GM19467 (cell line): ENCODE results near the gene ARHGEF7.
A peak's percentile ranks its signal among the peaks of the same experiment; 100 is the strongest.
"Not testable (repeated sequence)": the region's sequence is repeated elsewhere in the genome, so short reads cannot be mapped to it uniquely, and the experiment has no call there.

ENCODE experiments used
- ATAC-seq: cut with Tn5 transposase; IDR thresholded peaks from one replicate; pipeline ENCODE4 v1.9.1; 2021; ENCODE audit warnings: mild to moderate bottlenecking, moderate library complexity; ENCODE audit not compliant: unreplicated experiment

The ARHGEF7 gene

DNA sequence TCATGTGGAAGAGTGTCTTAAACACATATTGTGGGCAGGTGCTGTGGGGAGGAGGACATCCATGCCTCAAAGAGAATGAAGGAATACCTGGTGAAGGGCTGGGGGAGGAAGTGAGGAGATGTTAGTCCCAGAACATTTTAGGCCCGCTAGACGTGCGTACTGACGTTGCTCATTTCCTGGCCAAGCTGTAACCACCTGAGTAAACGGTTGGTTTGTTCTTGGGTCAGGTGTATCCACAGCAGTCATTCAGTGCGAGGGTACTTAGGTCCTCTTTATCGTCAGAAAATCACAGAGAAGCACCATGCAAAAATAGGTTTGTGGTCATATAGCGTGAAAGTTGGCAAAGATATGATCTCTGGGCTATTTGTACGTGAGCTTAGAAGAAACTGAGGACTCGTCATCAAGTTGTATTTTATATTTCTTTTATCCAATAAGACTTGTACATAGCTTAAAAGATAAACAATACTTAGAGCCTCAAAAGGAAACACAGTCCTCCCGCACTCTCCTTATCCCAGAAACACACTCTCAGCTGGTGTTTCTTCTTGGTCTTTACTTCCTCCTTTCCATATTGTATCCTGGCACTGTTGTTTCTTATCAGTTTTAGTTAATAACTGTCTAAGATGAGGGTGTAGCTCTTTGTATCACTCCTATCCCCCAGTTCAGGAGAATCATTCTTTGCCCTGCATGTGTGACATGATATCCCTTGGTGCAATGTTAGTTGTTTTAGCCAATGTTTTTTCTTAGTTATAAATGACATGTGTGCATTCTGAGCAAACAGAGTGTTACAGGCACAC lies 52.0 kb downstream of the ARHGEF7 start:
- no peak for ATAC-seq

DNA sequence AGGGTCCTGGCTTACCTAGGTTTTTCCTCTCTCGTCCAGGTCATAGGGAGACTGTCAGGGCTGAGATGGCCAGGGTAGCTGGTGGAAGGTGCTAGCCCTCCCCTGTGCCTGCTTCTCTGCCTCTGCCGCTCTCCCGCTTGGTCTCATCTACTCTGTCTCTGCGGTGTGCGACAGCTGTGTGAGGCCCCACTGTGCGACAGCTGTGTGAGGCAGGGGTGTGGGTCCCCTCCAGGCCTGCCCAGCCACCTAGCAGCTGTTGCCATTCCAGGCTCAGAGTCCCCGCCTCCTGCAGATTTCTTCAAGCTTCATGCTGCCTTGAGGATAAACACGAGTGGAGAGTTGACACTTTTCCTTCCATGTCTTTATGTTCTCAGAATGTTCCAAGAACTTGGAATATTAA lies 53.0 kb downstream of the ARHGEF7 start:
- no peak for ATAC-seq

DNA sequence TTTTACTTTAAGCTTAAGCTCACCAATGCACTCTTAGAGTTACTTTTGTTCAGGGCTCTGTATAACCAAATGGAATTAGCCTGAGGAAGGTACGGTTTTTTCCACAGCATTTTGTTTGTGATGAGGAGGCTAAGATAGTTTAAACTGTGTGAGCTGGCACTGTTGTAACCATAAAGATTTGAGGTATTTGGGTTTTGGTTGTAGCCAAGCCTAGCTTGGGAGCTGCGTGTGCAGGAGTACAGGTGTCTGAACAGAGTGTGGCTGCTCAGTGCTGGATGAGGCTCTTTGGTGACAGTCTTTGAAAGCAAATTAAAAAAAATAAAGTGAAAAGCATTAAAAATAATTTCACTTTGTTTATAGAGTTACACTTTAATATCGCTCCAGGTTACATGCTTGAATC lies 56.0 kb downstream of the ARHGEF7 start:
- no peak for ATAC-seq

- ATAC-seq, result no peak
Measured at GRCh38 chr13:111171629-111172028, 56.5 kb downstream of the ARHGEF7 start.

- ATAC-seq, result no peak
Measured at GRCh38 chr13:111174377-111175114, 59.4 kb downstream of the ARHGEF7 start.

- no peak for ATAC-seq
Measured at GRCh38 chr13:111175372-111175771, 60.3 kb downstream of the ARHGEF7 start.

DNA sequence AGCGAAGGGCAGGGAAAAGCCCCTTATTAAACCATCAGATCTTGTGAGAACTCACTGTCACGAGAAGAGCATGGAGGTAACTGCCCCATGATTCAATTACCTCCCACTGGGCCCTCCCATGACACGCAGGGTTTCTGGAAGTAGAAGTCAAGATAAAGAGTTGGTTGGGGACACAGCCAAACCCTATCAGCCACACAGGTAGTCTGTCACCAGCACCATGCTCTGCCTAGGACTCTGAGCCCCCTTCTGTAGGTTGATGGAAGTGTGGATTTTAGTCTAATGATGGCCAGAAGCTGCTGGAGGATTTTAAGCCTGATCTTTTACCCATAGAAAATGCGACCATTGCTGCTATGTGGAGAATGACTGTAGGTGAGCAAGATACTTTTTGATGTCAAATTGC lies 60.8 kb downstream of the ARHGEF7 start:
- ATAC-seq, result no peak

- ATAC-seq, result no peak
Measured at GRCh38 chr13:111176421-111176820, 61.3 kb downstream of the ARHGEF7 start.

DNA sequence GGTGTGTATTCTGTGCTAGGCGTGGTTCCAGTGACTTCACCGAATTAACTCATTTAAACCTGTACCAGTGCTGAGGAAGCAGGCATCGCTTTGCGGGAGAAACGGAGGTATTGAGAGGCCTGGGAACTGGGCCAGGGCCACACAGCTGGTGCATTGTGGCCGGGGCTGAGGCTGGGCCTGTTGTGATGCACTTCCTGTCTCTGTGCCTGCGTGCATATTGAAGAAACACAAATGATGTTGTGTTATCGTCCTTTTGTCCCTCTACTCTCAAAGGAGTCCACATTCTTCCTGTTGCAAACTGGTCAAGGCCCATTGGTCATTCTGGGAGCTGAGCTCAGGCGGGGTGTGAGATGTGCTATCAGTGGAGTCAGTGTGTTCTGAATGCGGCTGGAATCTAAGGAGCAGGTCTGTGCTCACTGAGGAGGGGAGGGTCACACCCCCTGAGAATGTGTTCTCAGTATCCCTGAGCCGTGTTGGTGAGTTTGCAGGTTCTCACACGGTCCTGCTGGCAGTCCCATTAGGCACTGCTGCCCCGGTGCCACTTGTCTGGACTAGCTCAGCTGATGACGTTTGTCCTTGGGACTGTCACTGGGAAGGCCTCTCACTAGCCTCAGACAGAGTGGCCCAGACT lies 62.1 kb downstream of the ARHGEF7 start:
- peak; percentile 83 for ATAC-seq

- ATAC-seq, result no peak
Measured at GRCh38 chr13:111177921-111178320, 62.8 kb downstream of the ARHGEF7 start.

DNA sequence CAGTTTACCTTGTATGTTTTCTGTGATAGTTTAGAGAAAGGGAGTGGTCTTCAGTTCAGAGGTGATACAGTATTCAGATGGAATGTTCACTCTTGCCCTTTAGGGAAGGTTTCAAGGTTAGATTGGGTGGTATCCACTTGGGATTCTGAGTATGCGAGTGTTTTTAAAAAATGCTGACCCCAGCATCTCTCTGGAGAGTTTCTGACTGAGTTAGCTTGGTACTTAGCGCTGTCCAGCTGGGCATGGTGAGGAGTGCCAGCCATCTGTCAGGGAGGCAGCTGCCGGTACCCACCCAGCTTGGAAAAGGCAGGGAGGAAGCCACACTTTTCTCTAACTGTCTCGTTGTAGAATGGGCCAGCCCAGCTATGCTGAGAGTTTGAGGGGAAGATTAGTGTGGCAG lies 63.3 kb downstream of the ARHGEF7 start:
- ATAC-seq, result no peak

DNA sequence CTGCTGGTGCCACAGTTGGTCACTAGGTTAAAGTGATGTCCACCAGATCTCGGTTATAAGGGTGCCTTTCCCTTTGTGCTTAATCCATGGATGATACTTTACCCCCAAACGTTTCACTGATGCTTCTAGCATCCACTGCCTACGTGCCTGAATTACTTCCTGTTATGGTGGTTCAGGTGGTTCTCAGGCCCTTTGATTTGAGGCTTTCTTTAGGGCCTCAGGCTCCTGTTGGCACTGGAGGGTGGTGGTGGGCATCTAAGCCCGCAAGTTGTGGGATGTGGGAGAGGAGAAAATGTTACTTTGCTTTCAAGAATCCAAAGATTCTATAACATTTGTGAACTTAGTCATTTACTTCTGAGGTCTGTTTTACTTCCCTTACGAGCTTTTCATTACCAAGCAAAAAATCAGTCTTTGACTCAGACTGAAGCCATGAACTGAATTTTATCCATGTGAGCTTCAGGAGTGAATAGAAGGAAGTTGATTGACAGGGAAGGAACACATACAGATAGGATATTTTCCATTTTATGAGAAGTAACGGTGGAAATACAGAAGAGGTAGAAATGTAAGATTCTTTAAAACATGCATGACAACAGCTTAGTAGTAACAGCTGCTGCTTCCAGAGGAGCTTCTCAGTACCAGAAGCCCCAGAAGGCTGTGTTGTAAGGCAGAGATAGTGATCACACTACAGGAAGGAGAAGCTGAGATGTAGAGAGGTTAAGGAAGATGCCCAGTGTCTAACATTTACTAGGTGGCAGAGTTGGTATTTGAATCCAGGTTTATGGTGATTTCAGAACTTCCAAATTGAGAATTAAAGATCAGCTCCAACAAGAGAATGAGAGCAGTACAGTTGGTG lies 65.0 kb downstream of the ARHGEF7 start:
- no peak for ATAC-seq

DNA sequence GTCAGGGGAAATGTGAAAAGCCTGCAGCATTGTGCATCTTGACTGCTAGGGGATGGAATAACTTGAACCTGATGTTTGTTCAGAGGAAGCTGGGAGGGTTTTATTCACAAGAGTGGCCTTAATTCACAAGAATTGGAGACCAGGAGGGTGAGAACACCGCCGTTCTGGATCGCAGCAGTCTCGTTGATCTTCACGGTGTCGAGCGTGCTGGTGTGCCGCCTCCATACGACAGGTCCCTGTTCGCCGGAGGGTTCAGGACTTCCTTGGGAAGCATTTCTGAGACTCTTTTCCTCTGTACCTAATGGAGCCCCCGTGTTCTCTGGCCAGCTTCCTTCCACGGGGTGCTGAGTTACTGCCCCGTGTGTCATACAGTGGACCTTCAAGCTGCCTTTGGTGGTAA lies 66.9 kb downstream of the ARHGEF7 start:
- ATAC-seq, result no peak

DNA sequence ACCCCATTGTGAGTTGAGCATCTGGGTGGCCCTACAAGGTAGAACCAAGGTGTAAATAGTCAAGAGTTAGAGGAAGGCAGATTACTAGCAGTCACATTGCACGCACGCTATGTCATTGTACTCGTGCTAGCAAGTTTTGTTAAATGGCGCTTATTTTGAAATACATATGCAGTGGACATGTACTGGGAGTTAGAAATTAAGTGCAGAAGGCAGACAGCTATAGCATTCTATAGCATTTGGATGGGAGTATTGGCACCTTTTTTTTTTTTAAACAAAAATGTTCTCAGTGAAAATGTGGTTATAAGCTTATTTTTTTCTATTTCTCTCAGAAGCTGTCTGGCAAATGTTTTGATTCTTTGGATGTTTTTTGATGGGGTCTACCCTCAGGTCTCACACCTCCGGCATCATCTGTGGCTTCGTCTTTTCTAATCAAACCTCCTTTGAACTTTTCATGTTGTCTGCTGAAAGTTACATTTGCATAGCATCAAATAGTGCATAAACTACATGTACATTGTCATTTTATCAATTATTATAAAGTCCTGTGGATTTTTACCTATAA lies 68.1 kb downstream of the ARHGEF7 start:
- ATAC-seq, result no peak

GRCh38 chr13:111183959-111184358 lies 68.8 kb downstream of the ARHGEF7 start:
- no peak for ATAC-seq

GRCh38 chr13:111184458-111185401 lies 69.6 kb downstream of the ARHGEF7 start:
- ATAC-seq, result peak; percentile 87

GRCh38 chr13:111186305-111186935 lies 71.3 kb downstream of the ARHGEF7 start:
- no peak for ATAC-seq

DNA sequence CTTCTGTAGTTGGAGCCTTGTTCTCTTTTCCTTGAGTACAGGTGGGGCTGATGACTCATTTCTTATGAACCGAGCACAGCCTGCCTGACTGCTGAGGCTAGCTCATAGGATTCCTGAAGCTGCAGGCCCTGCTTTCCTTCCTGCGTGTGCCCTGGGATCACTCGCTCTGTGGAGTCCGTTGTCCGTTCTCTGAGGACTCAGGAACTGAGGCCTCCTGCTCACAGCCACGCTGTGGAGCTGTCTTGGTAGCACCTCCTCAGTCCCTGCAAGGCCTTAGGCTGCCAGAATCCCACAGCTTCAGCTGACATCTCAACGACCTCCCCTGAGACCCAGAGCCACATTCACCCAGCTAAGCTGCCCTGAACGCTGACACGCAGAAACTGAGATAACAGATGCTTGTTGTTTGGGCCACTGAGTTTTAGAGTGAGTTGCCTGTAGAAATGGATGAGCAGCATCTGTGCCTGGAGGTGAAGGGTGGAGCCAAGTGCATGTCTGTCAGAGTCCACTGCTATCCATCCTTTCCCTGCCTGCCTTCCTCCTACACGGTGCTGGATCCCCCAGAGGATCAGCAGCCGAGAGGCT lies 72.9 kb downstream of the ARHGEF7 start:
- ATAC-seq, result no peak

- ATAC-seq, result not testable (repeated sequence)
Measured at GRCh38 chr13:111189064-111189505, 74.0 kb downstream of the ARHGEF7 start.
